HG02885 (cell line): Measurements from ENCODE around the gene SLC11A1.

ENCODE experiments used
- ATAC-seq: cut with Tn5 transposase; IDR thresholded peaks from one replicate; pipeline ENCODE4 v1.9.1; 2021; ENCODE audit warnings: mild to moderate bottlenecking; ENCODE audit not compliant: unreplicated experiment, poor library complexity

SLC11A1 gene

DNA sequence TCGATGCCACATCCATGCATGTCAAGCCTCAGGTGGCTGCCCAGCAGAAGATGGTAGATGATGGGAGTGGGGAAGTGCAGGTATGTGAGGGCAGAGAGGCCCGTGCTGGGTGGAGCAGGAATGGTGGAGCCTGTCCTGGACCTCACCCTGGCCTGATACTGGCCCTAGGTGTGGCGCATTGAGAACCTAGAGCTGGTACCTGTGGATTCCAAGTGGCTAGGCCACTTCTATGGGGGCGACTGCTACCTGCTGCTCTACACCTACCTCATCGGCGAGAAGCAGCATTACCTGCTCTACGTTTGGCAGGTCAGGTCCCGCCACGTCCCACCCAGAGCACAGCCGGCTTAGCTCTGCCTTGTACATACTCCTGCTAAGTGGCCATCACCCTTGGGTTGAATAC is 49.8 kb downstream of the SLC11A1 start:
- no peak for ATAC-seq

DNA sequence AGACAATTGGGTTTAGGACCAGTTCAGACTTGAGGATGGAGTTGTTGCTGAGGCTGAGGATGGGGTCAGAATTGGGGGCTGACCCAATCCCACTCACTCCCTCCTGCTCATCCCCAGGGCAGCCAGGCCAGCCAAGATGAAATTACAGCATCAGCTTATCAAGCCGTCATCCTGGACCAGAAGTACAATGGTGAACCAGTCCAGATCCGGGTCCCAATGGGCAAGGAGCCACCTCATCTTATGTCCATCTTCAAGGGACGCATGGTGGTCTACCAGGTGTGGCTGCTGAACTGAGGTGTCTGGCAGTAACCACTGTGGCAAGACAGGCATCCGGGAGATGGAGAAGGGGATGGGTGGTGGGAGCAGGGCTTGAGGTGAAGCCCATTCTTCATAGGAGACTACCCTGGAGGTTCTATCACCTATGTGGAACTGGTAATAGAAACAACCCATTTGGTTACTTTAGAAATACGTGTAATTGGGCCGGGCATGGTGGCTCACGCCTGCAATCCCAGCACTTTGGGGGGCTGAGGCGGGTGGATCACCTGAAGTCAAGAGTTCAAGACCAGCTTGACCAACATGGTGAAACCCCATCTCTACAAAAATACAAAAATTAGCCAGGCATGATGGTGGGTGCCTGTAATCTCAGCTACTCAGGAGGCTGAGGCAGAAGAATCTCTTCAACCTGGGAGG is 50.7 kb downstream of the SLC11A1 start:
- ATAC-seq, result no peak

DNA sequence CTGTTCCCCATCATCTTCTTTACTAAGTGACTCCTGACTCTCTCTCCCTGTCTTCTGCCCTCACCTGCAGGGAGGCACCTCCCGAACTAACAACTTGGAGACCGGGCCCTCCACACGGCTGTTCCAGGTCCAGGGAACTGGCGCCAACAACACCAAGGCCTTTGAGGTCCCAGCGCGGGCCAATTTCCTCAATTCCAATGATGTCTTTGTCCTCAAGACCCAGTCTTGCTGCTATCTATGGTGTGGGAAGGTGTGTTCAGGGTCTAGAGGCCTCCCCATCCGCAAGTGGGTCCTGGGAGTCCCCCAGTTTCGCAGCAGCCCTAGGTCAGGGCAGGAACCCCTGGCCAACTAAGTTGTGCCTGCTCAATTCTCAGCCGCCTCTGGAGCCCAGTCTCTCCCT is 52.4 kb downstream of the SLC11A1 start:
- no peak for ATAC-seq

DNA sequence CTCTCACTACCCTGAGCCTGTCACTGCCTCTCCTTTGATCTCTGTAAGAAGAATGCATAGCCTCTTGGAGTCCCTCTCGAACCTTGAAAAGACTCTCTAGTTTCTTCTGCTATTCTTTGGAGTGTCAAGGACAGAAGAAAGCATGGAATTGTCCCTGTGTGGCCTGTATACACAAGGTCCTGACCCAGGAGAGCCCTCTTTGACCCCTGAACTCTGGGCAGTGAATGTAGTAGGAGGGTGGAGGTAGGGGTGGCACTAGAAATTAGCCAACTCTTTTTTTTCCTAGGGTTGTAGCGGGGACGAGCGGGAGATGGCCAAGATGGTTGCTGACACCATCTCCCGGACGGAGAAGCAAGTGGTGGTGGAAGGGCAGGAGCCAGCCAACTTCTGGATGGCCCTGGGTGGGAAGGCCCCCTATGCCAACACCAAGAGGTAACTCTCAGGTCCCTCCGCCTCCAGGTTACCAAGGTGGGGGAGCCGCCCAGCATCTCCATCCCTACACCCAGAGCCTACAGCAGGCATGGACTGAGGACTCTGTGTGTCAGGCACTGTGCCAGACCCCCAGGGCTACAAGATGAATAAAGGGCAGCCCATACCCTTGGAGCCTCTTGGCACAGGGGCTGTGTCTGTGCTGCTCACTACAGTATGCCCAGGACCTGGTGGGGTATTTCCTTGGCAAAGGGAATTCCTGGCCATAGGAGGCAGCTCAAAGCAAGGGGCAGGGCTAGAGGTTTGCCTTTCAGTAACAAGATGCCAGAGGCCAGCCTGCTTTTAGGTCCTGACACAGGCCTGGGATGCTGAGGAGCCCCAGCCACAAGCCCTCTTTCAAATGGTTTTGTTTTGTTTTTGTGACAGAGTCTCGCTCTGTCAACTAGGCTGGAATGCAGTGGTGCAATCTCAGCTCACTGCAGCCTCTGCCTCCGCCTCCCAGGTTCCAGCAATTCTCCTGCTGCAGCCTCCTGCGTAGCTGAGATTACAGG is 53.2 kb downstream of the SLC11A1 start:
- no peak for ATAC-seq

DNA sequence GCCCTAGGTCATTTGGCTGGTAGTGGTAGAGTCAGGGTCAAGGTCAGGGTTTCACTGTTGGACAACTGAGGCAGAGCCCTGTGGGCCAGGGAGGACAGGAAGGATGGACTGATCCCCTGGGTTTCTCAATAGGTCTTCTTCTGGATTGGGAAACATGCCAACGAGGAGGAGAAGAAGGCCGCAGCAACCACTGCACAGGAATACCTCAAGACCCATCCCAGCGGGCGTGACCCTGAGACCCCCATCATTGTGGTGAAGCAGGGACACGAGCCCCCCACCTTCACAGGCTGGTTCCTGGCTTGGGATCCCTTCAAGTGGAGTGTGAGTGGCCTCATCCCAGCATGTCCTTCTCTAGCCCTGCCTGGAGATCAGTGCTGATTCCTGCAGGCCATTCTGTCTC is 54.9 kb downstream of the SLC11A1 start:
- ATAC-seq, result no peak

DNA sequence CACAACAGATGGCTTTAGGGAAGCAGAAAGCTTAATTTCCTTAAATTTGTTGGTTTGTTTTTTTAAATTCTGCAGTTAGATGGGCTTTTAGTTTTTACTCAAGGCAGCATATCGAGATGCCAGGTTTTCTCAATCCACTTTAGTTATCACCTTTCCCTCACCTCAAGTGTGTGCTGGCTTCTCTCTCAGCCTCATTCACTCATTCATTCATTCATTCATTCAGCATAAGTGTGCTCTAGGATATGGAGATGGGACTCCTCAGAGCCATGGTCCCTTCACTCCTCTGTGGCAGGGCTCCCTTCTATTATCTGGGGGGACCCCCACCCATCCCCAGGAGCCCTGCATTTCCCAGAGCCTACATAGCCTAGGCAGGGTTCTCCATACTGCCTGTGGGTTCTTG is 55.9 kb downstream of the SLC11A1 start:
- no peak for ATAC-seq

DNA sequence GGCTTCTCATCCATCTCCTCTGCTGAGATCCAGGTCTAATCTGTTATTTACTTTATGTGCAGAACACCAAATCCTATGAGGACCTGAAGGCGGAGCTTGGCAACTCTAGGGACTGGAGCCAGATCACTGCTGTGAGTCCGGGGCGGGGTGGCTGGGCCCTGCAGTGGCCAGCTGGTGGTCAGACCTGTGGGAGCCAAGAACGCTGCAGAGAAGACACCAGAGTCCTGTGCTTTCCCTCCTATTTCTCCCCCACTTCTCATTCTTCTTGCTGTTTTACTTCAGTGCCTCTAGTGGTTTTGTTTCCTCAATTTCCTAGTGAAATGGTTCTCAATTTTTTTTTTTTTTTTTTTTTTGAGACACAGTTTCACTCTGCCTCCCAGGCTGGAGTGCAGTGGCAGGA is 56.5 kb downstream of the SLC11A1 start:
- no peak for ATAC-seq

DNA sequence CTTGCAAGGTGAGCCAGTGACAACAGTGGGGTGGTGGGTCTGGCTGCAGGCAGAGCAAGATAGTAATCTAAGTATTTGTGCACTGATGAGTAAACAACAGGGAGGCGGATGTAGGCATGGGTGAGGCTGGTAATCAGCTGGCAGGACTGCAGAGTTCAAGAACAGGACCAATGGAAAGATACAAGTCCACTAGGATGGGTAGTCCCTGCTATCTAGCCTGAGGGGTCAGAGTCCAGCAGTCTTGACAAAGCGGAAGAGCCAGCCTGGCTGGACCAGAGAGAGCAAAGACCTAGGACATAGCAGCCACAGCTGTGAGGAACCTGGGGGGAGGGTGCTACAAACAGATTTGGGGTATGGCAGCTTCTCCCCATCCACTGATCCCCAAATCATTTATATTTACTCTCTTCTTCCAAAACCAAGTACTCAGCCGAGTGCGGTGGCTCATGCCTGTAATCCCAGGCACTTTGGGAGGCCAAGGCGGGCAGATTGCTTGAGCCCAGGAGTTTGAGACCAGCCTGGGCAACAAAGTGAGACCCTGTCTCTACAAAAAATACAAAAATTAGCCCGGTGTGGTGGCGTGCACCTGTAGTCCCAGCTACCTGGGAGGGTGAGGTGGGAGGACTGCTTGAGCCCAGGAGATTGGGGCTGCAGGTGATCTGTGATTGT is 62.8 kb downstream of the SLC11A1 start:
- no peak for ATAC-seq

DNA sequence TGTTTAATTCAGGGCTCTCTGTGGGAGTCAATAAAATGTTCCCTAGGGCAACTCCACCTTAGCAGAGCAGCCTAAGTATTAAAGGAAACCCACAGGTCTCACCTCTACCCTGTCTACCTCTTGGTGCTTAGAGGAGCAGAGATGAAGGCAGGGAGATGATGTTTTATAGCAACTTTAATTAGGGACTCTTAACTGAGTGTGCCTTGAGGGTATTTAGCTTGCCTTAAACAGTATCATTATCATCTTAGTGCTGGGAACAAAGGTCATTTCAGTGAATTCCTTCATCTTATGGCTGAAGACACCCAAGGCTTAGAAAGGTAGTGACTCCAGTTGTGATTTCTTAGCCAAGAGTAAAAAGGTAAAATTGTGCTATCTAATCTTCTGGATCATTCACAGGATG is 63.5 kb downstream of the SLC11A1 start:
- ATAC-seq, result no peak
